ENCODE data around the gene CPEB4.

The CPEB4 gene

GRCh38 chr5:173852790-173853359 lies 35.3 kb upstream of the CPEB4 start:
- no peak overlapping the region for H3K4me2 ChIP-seq (ENCODE audit: insufficient read depth, low read length, poor library complexity, severe bottlenecking)
- no peak overlapping the region for H2AK5ac ChIP-seq (ENCODE audit: low read depth, low read length)
- H3K23ac ChIP-seq (ENCODE audit: low read depth, low read length, poor library complexity), result no peak overlapping the region
- H3K9me3 ChIP-seq (replicated peaks in 1 of 2; ENCODE audit: control insufficient read depth in 2 of 2, insufficient read depth in 1 of 2, low read depth in 1 of 2, low read length in 2 of 2), result peaks cover 0 to 3% of the 10 kb centered on the region in 2 donors
- WGBS, 2 donors (ENCODE audit: extremely low coverage in 2 of 2, insufficient read length in 2 of 2, insufficient replicate concordance in 1 of 2), result no CpG with 5 or more reads among the region's 7 CpGs
- no peak for DNase-seq (ENCODE audit: low spot score)
- H3K9ac ChIP-seq (ENCODE audit: low read depth, low read length, poor library complexity), result no peak overlapping the region
- no peak overlapping the region for H2AFZ ChIP-seq (ENCODE audit: low read length)
- H3K18ac ChIP-seq (ENCODE audit: low read length), result no peak overlapping the region
- no peak overlapping the region for H2BK5ac ChIP-seq (ENCODE audit: low read length)
- no peak overlapping the region for H4K91ac ChIP-seq (ENCODE audit: low read depth, low read length, poor library complexity)
- no peak overlapping the region for H3K4me3 ChIP-seq (ENCODE audit: low read length in 2 of 2)
- no peak overlapping the region for H4K8ac ChIP-seq (ENCODE audit: low read depth, low read length)
- peaks cover 0 to 2% of the 10 kb centered on the region in 2 donors for H3K4me1 ChIP-seq (ENCODE audit: control insufficient read depth in 2 of 2, insufficient read depth in 1 of 2, low read depth in 1 of 2, low read length in 2 of 2)
- H3K36me3 ChIP-seq (replicated peaks in 1 of 2; ENCODE audit: control insufficient read depth in 2 of 2, insufficient read depth in 2 of 2, low read length in 2 of 2), result no peaks in the 10 kb centered on the region
- H2BK15ac ChIP-seq (ENCODE audit: low read length), result no peak overlapping the region
- no peak overlapping the region for H3K27ac ChIP-seq (replicated peaks; ENCODE audit: low read length)
- H3K27me3 ChIP-seq (ENCODE audit: control insufficient read depth in 3 of 3, insufficient read depth in 3 of 3, low read depth in 1 of 3, low read length in 3 of 3), result peaks cover 0 to 5% (median 0%) of the 10 kb centered on the region in 3 experiments
- no peak overlapping the region for H2BK12ac ChIP-seq (ENCODE audit: low read length)
- no peak overlapping the region for H2BK120ac ChIP-seq (ENCODE audit: low read depth, low read length)
- H3K79me1 ChIP-seq (ENCODE audit: low read depth, low read length), result no peaks in the 10 kb centered on the region
- no peak overlapping the region for H3K4ac ChIP-seq (ENCODE audit: low read length)
- no peak overlapping the region for H3K14ac ChIP-seq (ENCODE audit: low read length)

GRCh38 chr5:173853370-173854131 lies 34.6 kb upstream of the CPEB4 start:
- Histone ChIP-seq H4K8ac (ENCODE audit: low read depth, low read length) (no peak overlapping the region), H2AFZ (ENCODE audit: low read length) (no peak overlapping the region), H3K23ac (ENCODE audit: low read depth, low read length, poor library complexity) (no peak overlapping the region), H3K9ac (ENCODE audit: low read depth, low read length, poor library complexity) (no peak overlapping the region), H2BK12ac (ENCODE audit: low read length) (no peak overlapping the region), H3K36me3 (replicated peaks in 1 of 2; ENCODE audit: control insufficient read depth in 2 of 2, insufficient read depth in 2 of 2, low read length in 2 of 2) (no peaks in the 10 kb centered on the region), H3K4me1 (ENCODE audit: control insufficient read depth in 2 of 2, insufficient read depth in 1 of 2, low read depth in 1 of 2, low read length in 2 of 2) (peaks cover 0 to 2% of the 10 kb centered on the region in 2 donors), H2BK120ac (ENCODE audit: low read depth, low read length) (no peak overlapping the region), H3K79me1 (ENCODE audit: low read depth, low read length) (no peaks in the 10 kb centered on the region), H3K4ac (ENCODE audit: low read length) (no peak overlapping the region), H3K9me3 (replicated peaks in 1 of 2; ENCODE audit: control insufficient read depth in 2 of 2, insufficient read depth in 1 of 2, low read depth in 1 of 2, low read length in 2 of 2) (peaks cover 0 to 3% of the 10 kb centered on the region in 2 donors), H2BK15ac (ENCODE audit: low read length) (no peak overlapping the region), H4K91ac (ENCODE audit: low read depth, low read length, poor library complexity) (no peak overlapping the region), H3K4me3 (ENCODE audit: low read length in 2 of 2) (no peak overlapping the region), H3K14ac (ENCODE audit: low read length) (no peak overlapping the region), H3K27ac (replicated peaks; ENCODE audit: low read length) (no peak overlapping the region), H2AK5ac (ENCODE audit: low read depth, low read length) (no peak overlapping the region), H2BK5ac (ENCODE audit: low read length) (no peak overlapping the region), H3K27me3 (ENCODE audit: control insufficient read depth in 3 of 3, insufficient read depth in 3 of 3, low read depth in 1 of 3, low read length in 3 of 3) (peaks cover 0 to 5% (median 0%) of the 10 kb centered on the region in 3 experiments), H3K4me2 (ENCODE audit: insufficient read depth, low read length, poor library complexity, severe bottlenecking) (no peak overlapping the region), H3K18ac (ENCODE audit: low read length) (no peak overlapping the region)
- no peak for DNase-seq (ENCODE audit: low spot score)
- no CpG with 5 or more reads among the region's 11 CpGs for WGBS, 2 donors (ENCODE audit: extremely low coverage in 2 of 2, insufficient read length in 2 of 2, insufficient replicate concordance in 1 of 2)

GRCh38 chr5:173855162-173855994 lies 32.8 kb upstream of the CPEB4 start:
- Histone ChIP-seq H4K91ac (ENCODE audit: low read depth, low read length, poor library complexity) (no peak overlapping the region), H3K23ac (ENCODE audit: low read depth, low read length, poor library complexity) (no peak overlapping the region), H3K36me3 (replicated peaks in 1 of 2; ENCODE audit: control insufficient read depth in 2 of 2, insufficient read depth in 2 of 2, low read length in 2 of 2) (no peaks in the 10 kb centered on the region), H3K4me3 (ENCODE audit: low read length in 2 of 2) (no peak overlapping the region), H3K79me1 (ENCODE audit: low read depth, low read length) (no peaks in the 10 kb centered on the region), H2BK15ac (ENCODE audit: low read length) (no peak overlapping the region), H3K27ac (replicated peaks; ENCODE audit: low read length) (no peak overlapping the region), H2AK5ac (ENCODE audit: low read depth, low read length) (no peak overlapping the region), H3K14ac (ENCODE audit: low read length) (no peak overlapping the region), H3K9me3 (replicated peaks in 1 of 2; ENCODE audit: control insufficient read depth in 2 of 2, insufficient read depth in 1 of 2, low read depth in 1 of 2, low read length in 2 of 2) (no peaks in the 10 kb centered on the region), H3K4ac (ENCODE audit: low read length) (no peak overlapping the region), H3K4me2 (ENCODE audit: insufficient read depth, low read length, poor library complexity, severe bottlenecking) (no peak overlapping the region), H3K27me3 (ENCODE audit: control insufficient read depth in 3 of 3, insufficient read depth in 3 of 3, low read depth in 1 of 3, low read length in 3 of 3) (peaks cover 0 to 5% (median 0%) of the 10 kb centered on the region in 3 experiments), H3K4me1 (ENCODE audit: control insufficient read depth in 2 of 2, insufficient read depth in 1 of 2, low read depth in 1 of 2, low read length in 2 of 2) (peaks cover 0 to 2% of the 10 kb centered on the region in 2 donors), H2AFZ (ENCODE audit: low read length) (no peak overlapping the region), H2BK120ac (ENCODE audit: low read depth, low read length) (no peak overlapping the region), H2BK12ac (ENCODE audit: low read length) (no peak overlapping the region), H3K9ac (ENCODE audit: low read depth, low read length, poor library complexity) (no peak overlapping the region), H3K18ac (ENCODE audit: low read length) (no peak overlapping the region), H2BK5ac (ENCODE audit: low read length) (no peak overlapping the region), H4K8ac (ENCODE audit: low read depth, low read length) (no peak overlapping the region)
- WGBS, 2 donors (ENCODE audit: extremely low coverage in 2 of 2, insufficient read length in 2 of 2, insufficient replicate concordance in 1 of 2), result no CpG with 5 or more reads among the region's 11 CpGs
- no peak for DNase-seq (ENCODE audit: low spot score)
